C4-2B (cell line): Measurements from ENCODE around the gene DGKI.

Experiments
- ZFX ChIP-seq: fragments of 450-650 bp; IDR thresholded peaks from 2 replicates; pipeline ENCODE4 v1.6.1; 2017
- TF ChIP-seq, protein P1 (sequence below): fragments of 450-650 bp; conservative IDR thresholded peaks from 2 replicates; pipeline ENCODE4 v1.5.1; 2017; ENCODE audit warnings: mild to moderate bottlenecking

GRCh38 chr7:137652721-137653120, 194.1 kb downstream of the DGKI start:
- TF ChIP-seq, protein P1, sequence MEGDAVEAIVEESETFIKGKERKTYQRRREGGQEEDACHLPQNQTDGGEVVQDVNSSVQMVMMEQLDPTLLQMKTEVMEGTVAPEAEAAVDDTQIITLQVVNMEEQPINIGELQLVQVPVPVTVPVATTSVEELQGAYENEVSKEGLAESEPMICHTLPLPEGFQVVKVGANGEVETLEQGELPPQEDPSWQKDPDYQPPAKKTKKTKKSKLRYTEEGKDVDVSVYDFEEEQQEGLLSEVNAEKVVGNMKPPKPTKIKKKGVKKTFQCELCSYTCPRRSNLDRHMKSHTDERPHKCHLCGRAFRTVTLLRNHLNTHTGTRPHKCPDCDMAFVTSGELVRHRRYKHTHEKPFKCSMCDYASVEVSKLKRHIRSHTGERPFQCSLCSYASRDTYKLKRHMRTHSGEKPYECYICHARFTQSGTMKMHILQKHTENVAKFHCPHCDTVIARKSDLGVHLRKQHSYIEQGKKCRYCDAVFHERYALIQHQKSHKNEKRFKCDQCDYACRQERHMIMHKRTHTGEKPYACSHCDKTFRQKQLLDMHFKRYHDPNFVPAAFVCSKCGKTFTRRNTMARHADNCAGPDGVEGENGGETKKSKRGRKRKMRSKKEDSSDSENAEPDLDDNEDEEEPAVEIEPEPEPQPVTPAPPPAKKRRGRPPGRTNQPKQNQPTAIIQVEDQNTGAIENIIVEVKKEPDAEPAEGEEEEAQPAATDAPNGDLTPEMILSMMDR = no peak
- no peak for TF ChIP-seq ZFX
